IMR-90 (cell line): Measurements from ENCODE around the gene ERBB4. TPM values are rescaled to one million over a fixed set of nuclear protein-coding genes. Genes with fewer than 3 reads are reported as not detected.

Source experiments
- ATAC-seq: fragments of 200-7000 bp; cut with Tn5 transposase; 2 replicates; pipeline ENCODE4 v1.9.1; 2020; ENCODE audit warnings: low read depth, mild to moderate bottlenecking, moderate library complexity
- BruUV-seq: library from RNA; stranded (reverse); fragments of 400-500 nt; replicated peaks from 2 replicates; lab custom pipeline; 2021; lab: Mats Ljungman, UMichigan
- CTCF ChIA-PET: fragments of 300-600 bp; formaldehyde crosslinking; extraction: SDS; loops from one replicate; lab custom pipeline; 2021; ENCODE audit warnings: antibody characterized with exemption; lab: Yijun Ruan, JAX
- POLR2A ChIA-PET: fragments of 300-600 bp; sonication (Branson Sonifier 250); formaldehyde crosslinking; loops from one replicate; lab custom pipeline; 2022; ENCODE audit warnings: antibody characterized with exemption; ENCODE audit not compliant: unreplicated experiment; lab: Charles Lee
- DNase-seq: peaks from one replicate; pipeline ENCODE4 v3.0.0; 2013
- H2AFZ ChIP-seq: replicated peaks from 2 replicates; pipeline ENCODE3; 2013; ENCODE audit warnings: low read length, mild to moderate bottlenecking; ENCODE audit not compliant: poor library complexity
- H2AK5ac ChIP-seq: 2 replicates; pipeline ENCODE4 v1.6.1; 2013; ENCODE audit warnings: low read depth, low read length, inconsistent platforms
- H2AK9ac ChIP-seq: replicated peaks from 2 replicates; pipeline ENCODE3; 2013; ENCODE audit warnings: mild to moderate bottlenecking, low read depth, low read length, moderate library complexity; ENCODE audit not compliant: poor library complexity
- H2BK120ac ChIP-seq: 2 replicates; pipeline ENCODE4 v1.6.1; 2013; ENCODE audit warnings: low read depth, low read length, inconsistent platforms
- H2BK15ac ChIP-seq: 3 replicates; pipeline ENCODE4 v1.6.1; 2013; ENCODE audit warnings: low read depth, low read length, inconsistent platforms
- H2BK20ac ChIP-seq: 2 replicates; pipeline ENCODE4 v1.6.1; 2013; ENCODE audit warnings: low read depth, mild to moderate bottlenecking, inconsistent platforms, low read length, moderate library complexity
- H2BK5ac ChIP-seq: 2 replicates; pipeline ENCODE4 v1.6.1; 2013; ENCODE audit warnings: mild to moderate bottlenecking, low read depth, low read length, inconsistent platforms; ENCODE audit not compliant: poor library complexity, severe bottlenecking
- H3K14ac ChIP-seq: replicated peaks from 2 replicates; pipeline ENCODE4 v1.6.1; 2013; ENCODE audit warnings: low read depth, low read length, inconsistent platforms
- H3K18ac ChIP-seq: 2 replicates; pipeline ENCODE4 v1.6.1; 2013; ENCODE audit warnings: low read depth, low read length, control low read depth
- H3K23ac ChIP-seq: 2 replicates; pipeline ENCODE4 v1.6.1; 2013; ENCODE audit warnings: low read depth, low read length, inconsistent platforms
- H3K27ac ChIP-seq: 2 replicates; pipeline ENCODE4 v1.5.1; 2013; ENCODE audit warnings: mild to moderate bottlenecking, control low read depth, low read length; ENCODE audit not compliant: insufficient read depth
- H3K27me3 ChIP-seq: 2 replicates; pipeline ENCODE4 v1.6.1; 2013; ENCODE audit warnings: low read length; ENCODE audit not compliant: control insufficient read depth, insufficient read depth
- H3K36me3 ChIP-seq: 2 replicates; pipeline ENCODE4 v1.6.1; 2013; ENCODE audit warnings: low read length, mixed read lengths; ENCODE audit not compliant: control insufficient read depth, insufficient read depth
- H3K4ac ChIP-seq: 2 replicates; pipeline ENCODE4 v1.6.1; 2013; ENCODE audit warnings: low read depth, low read length, inconsistent platforms
- H3K4me1 ChIP-seq: 2 replicates; pipeline ENCODE4 v1.6.1; 2013; ENCODE audit warnings: low read length, mixed read lengths; ENCODE audit not compliant: control insufficient read depth, insufficient read depth
- H3K4me2 ChIP-seq: 2 replicates; pipeline ENCODE4 v1.6.1; 2013; ENCODE audit warnings: low read depth, mild to moderate bottlenecking, control low read depth, low read length, moderate library complexity
- H3K4me3 ChIP-seq: 2 replicates; pipeline ENCODE4 v1.5.1; 2013; ENCODE audit warnings: low read depth, mild to moderate bottlenecking, control low read depth, low read length, moderate library complexity; ENCODE audit not compliant: insufficient read depth
- H3K56ac ChIP-seq: 2 replicates; pipeline ENCODE4 v1.6.1; 2013; ENCODE audit warnings: low read length, inconsistent platforms; ENCODE audit not compliant: insufficient read depth; ENCODE audit errors: extremely low read depth
- H3K79me1 ChIP-seq, 2 experiments: 2 replicates each; pipeline ENCODE4 v1.6.1; 2013; ENCODE audit warnings: low read length in 2 of 2, inconsistent platforms in 1 of 2, low read depth in 1 of 2
- H3K9ac ChIP-seq: 2 replicates; pipeline ENCODE4 v1.6.1; 2013; ENCODE audit warnings: low read depth, low read length, control low read depth
- H3K9me1 ChIP-seq: 2 replicates; pipeline ENCODE4 v1.6.1; 2013; ENCODE audit warnings: low read length, inconsistent platforms; ENCODE audit not compliant: insufficient read depth
- H3K9me3 ChIP-seq: 2 replicates; pipeline ENCODE4 v1.6.1; 2013; ENCODE audit warnings: low read length; ENCODE audit not compliant: control insufficient read depth, insufficient read depth
- H4K20me1 ChIP-seq: 2 replicates; pipeline ENCODE4 v1.6.1; 2013; ENCODE audit warnings: low read length, inconsistent platforms; ENCODE audit not compliant: insufficient read depth
- H4K5ac ChIP-seq: 2 replicates; pipeline ENCODE4 v1.6.1; 2013; ENCODE audit warnings: mild to moderate bottlenecking, low read depth, low read length, control low read depth
- H4K8ac ChIP-seq, 2 experiments: 2 replicates each; pipeline ENCODE4 v1.6.1; 2013; ENCODE audit warnings: low read depth in 2 of 2, low read length in 2 of 2, control low read depth in 1 of 2, inconsistent platforms in 1 of 2
- H4K91ac ChIP-seq: 2 replicates; pipeline ENCODE4 v1.6.1; 2013; ENCODE audit warnings: low read depth, low read length, inconsistent platforms; ENCODE audit not compliant: insufficient read depth
- CEBPB ChIP-seq: IDR thresholded peaks from 2 replicates; pipeline ENCODE4 v1.6.1; 2012; ENCODE audit warnings: low read depth, low read length, improper control_type of control experiment
- ELK1 ChIP-seq: fragments of 150-350 bp; IDR thresholded peaks from 2 replicates; pipeline ENCODE4 v1.6.1; 2016; ENCODE audit warnings: low read depth, mild to moderate bottlenecking, low read length, moderate library complexity, borderline replicate concordance
- MXI1 ChIP-seq: IDR thresholded peaks from 2 replicates; pipeline ENCODE4 v1.6.1; 2012; ENCODE audit warnings: low read depth, mild to moderate bottlenecking, low read length, moderate library complexity, borderline replicate concordance
- RAD21 ChIP-seq: IDR thresholded peaks from 2 replicates; pipeline ENCODE4 v1.6.1; 2012; ENCODE audit warnings: low read length, improper control_type of control experiment
- USF2 ChIP-seq: fragments of 150-350 bp; IDR thresholded peaks from 2 replicates; pipeline ENCODE4 v1.6.1; 2017; ENCODE audit warnings: mild to moderate bottlenecking, antibody characterized with exemption, low read length, low read depth
- WGBS, 2 experiments: methylation state at CpG; one replicate each; pipeline versions ENCODE4 v1.1.5 to v1.1.7; 2013; ENCODE audit warnings: missing lambda C conversion rate in 2 of 2; ENCODE audit not compliant: insufficient read length in 1 of 2; ENCODE audit errors: extremely low coverage in 2 of 2; 5-methylcytosine and 5-hydroxymethylcytosine counted together
- dilution Hi-C: fragments of 300-500 bp; cut with HindIII; formaldehyde crosslinking; loops from one replicate; pipeline ENCODE4 v1.14.3; 2018; ENCODE audit warnings: low sequenced_read_pairs; ENCODE audit not compliant: unreplicated experiment
- in situ Hi-C: fragments of 300-500 bp; cut with MboI; formaldehyde crosslinking; loops from 3 replicates; pipeline ENCODE4 v1.14.3; 2019; ENCODE audit warnings: low sequenced_read_pairs, inconsistent platforms, mixed read lengths
- intact Hi-C: fragments of 100-400 bp; cut with micrococcal nuclease; formaldehyde crosslinking; loops from 2 replicates; pipeline ENCODE4 v1.10.0; 2022
- polyA plus RNA-seq, 3 experiments: library from polyadenylated mRNA; depleted of rRNA; stranded (reverse); fragments of >200 nt; gene quantifications; 2 replicates each; pipeline ENCODE4 v1.2.3, GENCODE V29; 2012; ENCODE audit warnings: low replicate concordance in 1 of 3
- total RNA-seq: library from RNA; depleted of rRNA; stranded (reverse); fragments of >200 nt; gene quantifications from 2 replicates; pipeline ENCODE4 v1.2.3, GENCODE V29; 2012

Gene ERBB4
- total and polyA plus RNA-seq, 2 of the 4 experiments (the other 2 are of a cell fraction), result not detected

GRCh38 chr2:211437396-211437795, 1101.2 kb downstream of the ERBB4 start:
- TF ChIP-seq RAD21 (no peak), CEBPB (no peak), ELK1 (no peak), USF2 (no peak), MXI1 (no peak)
- no peak overlapping the region for H3K18ac ChIP-seq
- H2BK120ac ChIP-seq, result no peak overlapping the region
- intact Hi-C loops (no loop called here), in situ Hi-C loops (no loop called here), dilution Hi-C loops (no loop called here)
- H2BK20ac ChIP-seq, result no peak overlapping the region
- no peak overlapping the region for H3K27ac ChIP-seq
- no peaks in the 10 kb centered on the region for H3K36me3 ChIP-seq
- no peak overlapping the region for H2AFZ ChIP-seq
- no peaks in the 10 kb centered on the region for H3K27me3 ChIP-seq
- H3K14ac ChIP-seq, result no peak overlapping the region
- H3K9ac ChIP-seq, result no peak overlapping the region
- ChIA-PET POLR2A (no interaction called here), CTCF (no interaction called here)
- H2BK15ac ChIP-seq, result no peak overlapping the region
- peaks cover 5% of the 10 kb centered on the region for H3K9me3 ChIP-seq
- no peak overlapping the region for H2AK9ac ChIP-seq
- H4K20me1 ChIP-seq, result no peaks in the 10 kb centered on the region
- no peak overlapping the region for H2BK5ac ChIP-seq
- H3K4me2 ChIP-seq, result no peak overlapping the region
- H4K91ac ChIP-seq, result no peak overlapping the region
- WGBS, 2 experiments, result no CpG with 5 or more reads among the region's 5 CpGs
- ATAC-seq (no peak), DNase-seq (no peak)
- no TSS peak for BruUV-seq
- no peaks in the 10 kb centered on the region for H3K4me1 ChIP-seq
- no peaks in the 10 kb centered on the region for H3K9me1 ChIP-seq
- H3K79me1 ChIP-seq, result no peaks in the 10 kb centered on the region
- H3K4me3 ChIP-seq, result no peak overlapping the region
- H2AK5ac ChIP-seq, result no peak overlapping the region
- no peak overlapping the region for H4K8ac ChIP-seq
- H3K56ac ChIP-seq, result no peak overlapping the region
- H4K5ac ChIP-seq, result no peak overlapping the region
- H3K4ac ChIP-seq, result no peak overlapping the region
- no peak overlapping the region for H3K23ac ChIP-seq
